GM18861 (cell line): ENCODE measurements around the gene BAG1.

Experiments used
- ATAC-seq: cut with Tn5 transposase; IDR thresholded peaks from one replicate; pipeline ENCODE4 v1.9.1; 2021; ENCODE audit not compliant: unreplicated experiment

BAG1 gene

DNA sequence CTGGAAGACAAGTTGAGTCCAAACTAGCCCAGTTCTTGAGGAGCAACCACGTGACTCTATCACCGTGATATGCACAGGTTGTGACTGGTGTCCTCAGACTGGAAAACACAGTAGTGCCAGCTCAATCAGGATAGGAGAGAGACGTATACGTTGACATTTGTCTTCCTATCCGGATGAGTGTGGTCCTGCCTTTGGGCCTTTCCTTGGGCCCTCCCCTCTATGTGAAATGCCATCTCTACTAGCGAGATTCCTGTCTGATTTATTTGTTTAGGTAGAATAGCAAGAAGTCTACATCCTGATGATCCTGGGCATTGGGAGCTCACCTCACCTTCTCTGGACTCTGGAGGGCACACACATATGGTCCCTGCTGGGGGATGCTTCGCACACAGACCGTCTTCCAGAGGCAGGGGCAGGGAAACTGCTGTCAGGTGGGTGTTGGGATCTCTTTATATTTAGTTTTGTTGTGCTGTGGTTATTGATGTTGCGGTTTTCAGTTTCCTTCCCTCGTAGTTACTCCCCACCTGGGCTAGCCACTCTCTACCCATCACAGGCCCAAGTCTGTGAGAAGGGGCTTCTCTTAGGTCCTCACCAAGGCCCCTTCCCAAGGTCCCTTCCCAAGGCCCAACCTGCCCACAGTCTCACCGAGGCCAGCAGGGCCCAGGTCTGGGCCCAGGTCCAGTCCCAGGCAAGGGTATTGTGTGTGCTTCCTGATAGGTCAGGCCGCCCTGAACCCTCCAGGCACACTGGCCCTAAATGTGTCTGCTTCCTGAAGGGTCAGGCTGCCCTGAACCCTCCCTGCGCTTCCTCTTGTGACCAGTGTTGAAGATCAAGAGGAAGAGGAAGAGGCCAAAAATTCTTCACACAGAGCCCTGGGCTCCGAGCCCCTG lies 43.6 kb downstream of the BAG1 start:
- ATAC-seq: no peak

- ATAC-seq: no peak
These were observed 52.7 kb downstream of the BAG1 start for GRCh38 chr9:33211695-33212393.

- ATAC-seq: no peak
These were observed 54.3 kb downstream of the BAG1 start for GRCh38 chr9:33210006-33210715.

- no peak for ATAC-seq
These were observed 55.1 kb downstream of the BAG1 start for GRCh38 chr9:33209394-33209793.

GRCh38 chr9:33202552-33203201 lies 61.8 kb downstream of the BAG1 start:
- peak; percentile 100 for ATAC-seq
